Endothelial cell of umbilical vein (primary cell): ENCODE data around the gene CASKIN1.

Experiments
- CTCF ChIP-seq, 2 donors: IDR thresholded peaks; 1 replicate in 1 of 2; 2 replicates in 1 of 2; pipeline ENCODE4 v1.5.1; 2011; ENCODE audit warnings: low read length in 2 of 2, mild to moderate bottlenecking in 2 of 2, moderate library complexity in 2 of 2, control low read depth in 1 of 2, inconsistent platforms in 1 of 2, low read depth in 1 of 2; ENCODE audit not compliant: insufficient read depth in 1 of 2; ENCODE audit errors: extremely low read depth in 1 of 2
- EZH2 ChIP-seq: IDR thresholded peaks from 2 replicates; pipeline ENCODE4 v1.6.1; 2012; ENCODE audit warnings: borderline replicate concordance, low read depth, mild to moderate bottlenecking, moderate library complexity, low read length, inconsistent platforms; ENCODE audit not compliant: severe bottlenecking
- POLR2A ChIP-seq: IDR thresholded peaks from 2 replicates; pipeline ENCODE4 v1.6.1; 2012; ENCODE audit warnings: low read depth, mild to moderate bottlenecking, control low read depth, low read length

GRCh38 chr16:2211923-2212347, 15.5 kb upstream of the CASKIN1 start:
- no peak for TF ChIP-seq CTCF (IDR thresholded peaks at IDR 0.05; ENCODE audit: extremely low read depth in 1 of 2, insufficient read depth in 1 of 2, low read depth in 1 of 2, low read length in 2 of 2)
- no peak for TF ChIP-seq POLR2A
- TF ChIP-seq EZH2: no peak
